GM23338 (cell line): Measurements from ENCODE around the gene GRAMD1B. TPM values are rescaled to one million over a fixed set of nuclear protein-coding genes. Genes with fewer than 3 reads are reported as not detected.

ENCODE experiments used
- ATAC-seq: fragments of 200-7000 bp; cut with Tn5 transposase; 3 replicates; pipeline ENCODE4 v1.9.1; 2020
- DNase-seq: peaks from one replicate; pipeline ENCODE4 v3.0.0-alpha.2; 2015; ENCODE audit warnings: low spot score
- H2AFZ ChIP-seq: fragments of 200-600 bp; sonication (generic); 2 replicates; pipeline ENCODE4 v1.8.0; 2016; ENCODE audit warnings: antibody characterized with exemption, mild to moderate bottlenecking, moderate library complexity
- H3F3A ChIP-seq: fragments of 200-600 bp; sonication (generic); replicated peaks from 2 replicates; pipeline ENCODE4 v1.8.0; 2017; ENCODE audit warnings: antibody characterized with exemption, mixed run types, low read depth
- H3K27ac ChIP-seq: fragments of 200-600 bp; sonication (generic); 2 replicates; pipeline ENCODE4 v1.6.1; 2016; ENCODE audit warnings: low read depth
- H3K27me3 ChIP-seq: fragments of 200-600 bp; sonication (generic); 2 replicates; pipeline ENCODE4 v1.8.0; 2016; ENCODE audit warnings: mild to moderate bottlenecking, mixed run types, moderate library complexity; ENCODE audit not compliant: insufficient read depth
- H3K36me3 ChIP-seq: fragments of 200-600 bp; sonication (generic); 2 replicates; pipeline ENCODE4 v1.8.0; 2016; ENCODE audit warnings: mild to moderate bottlenecking; ENCODE audit not compliant: insufficient read depth
- H3K4me1 ChIP-seq: fragments of 200-600 bp; sonication (generic); 2 replicates; pipeline ENCODE4 v1.8.0; 2016; ENCODE audit warnings: mild to moderate bottlenecking, moderate library complexity; ENCODE audit not compliant: insufficient read depth
- H3K4me2 ChIP-seq: fragments of 200-600 bp; sonication (generic); 2 replicates; pipeline ENCODE4 v1.7.1; 2017; ENCODE audit warnings: mixed run types
- H3K4me3 ChIP-seq: fragments of 200-600 bp; sonication (generic); 2 replicates; pipeline ENCODE4 v1.6.1; 2016; ENCODE audit warnings: mixed run types
- H3K79me2 ChIP-seq: fragments of 200-600 bp; sonication (generic); replicated peaks from 2 replicates; pipeline ENCODE4 v1.8.0; 2017; ENCODE audit warnings: mild to moderate bottlenecking; ENCODE audit not compliant: insufficient read depth
- H3K9me2 ChIP-seq: fragments of 200-600 bp; sonication (generic); 2 replicates; pipeline ENCODE4 v1.8.0; 2017; ENCODE audit not compliant: insufficient read depth
- H4K20me1 ChIP-seq: fragments of 200-600 bp; sonication (generic); replicated peaks from 2 replicates; pipeline ENCODE4 v1.8.0; 2017; ENCODE audit warnings: mild to moderate bottlenecking; ENCODE audit not compliant: insufficient read depth
- H3K27ac Mint-ChIP-seq: 2 replicates; pipeline ENCODE4 v1.8.0; 2020; ENCODE audit warnings: inconsistent platforms, mild to moderate bottlenecking, moderate library complexity, mixed read lengths
- H3K27me3 Mint-ChIP-seq: 3 replicates; pipeline ENCODE4 v1.8.0; 2022; ENCODE audit warnings: low read depth, mild to moderate bottlenecking, moderate library complexity, mixed read lengths, inconsistent platforms; ENCODE audit not compliant: insufficient read depth, poor library complexity
- H3K36me3 Mint-ChIP-seq: 3 replicates; pipeline ENCODE4 v1.8.0; 2021; ENCODE audit warnings: low read depth, mild to moderate bottlenecking, inconsistent platforms, moderate library complexity, mixed read lengths
- H3K4me1 Mint-ChIP-seq: 3 replicates; pipeline ENCODE4 v1.8.0; 2020; ENCODE audit warnings: mild to moderate bottlenecking, inconsistent platforms, mixed read lengths
- H3K4me3 Mint-ChIP-seq: 3 replicates; pipeline ENCODE4 v1.8.0; 2021; ENCODE audit warnings: moderate library complexity, mild to moderate bottlenecking, inconsistent platforms, mixed read lengths
- H3K9me3 Mint-ChIP-seq: 3 replicates; pipeline ENCODE4 v1.8.0; 2020; ENCODE audit warnings: moderate library complexity, mild to moderate bottlenecking, inconsistent platforms, mixed read lengths
- EZH2 ChIP-seq: fragments of 200-600 bp; sonication (generic); IDR thresholded peaks from one replicate; pipeline ENCODE4 v1.8.0; 2017; ENCODE audit warnings: antibody characterized with exemption, mild to moderate bottlenecking, low read depth; ENCODE audit not compliant: unreplicated experiment
- EZH2phosphoT487 ChIP-seq: fragments of 200-600 bp; sonication (generic); IDR thresholded peaks from one replicate; pipeline ENCODE4 v1.8.1; 2018; ENCODE audit warnings: antibody characterized with exemption; ENCODE audit not compliant: unreplicated experiment
- JUNB ChIP-seq: IDR thresholded peaks from one replicate; pipeline ENCODE4 v1.6.1; 2016; ENCODE audit warnings: antibody characterized with exemption; ENCODE audit not compliant: unreplicated experiment
- NANOG ChIP-seq: IDR thresholded peaks from 2 replicates; pipeline ENCODE4 v1.6.1; 2016; ENCODE audit warnings: antibody characterized with exemption, borderline replicate concordance
- POLR2AphosphoS5 ChIP-seq: IDR thresholded peaks from 2 replicates; pipeline ENCODE4 v1.6.1; 2016; ENCODE audit warnings: antibody characterized with exemption, low read depth
- ZNF331 ChIP-seq: fragments of 250-450 bp; sonication (Bioruptor Pico); IDR thresholded peaks from 2 replicates; pipeline ENCODE4 v1.5.0; 2020; ENCODE audit warnings: low read depth, mild to moderate bottlenecking, moderate library complexity
- ZNF462 ChIP-seq: fragments of 250-450 bp; sonication (Bioruptor Pico); IDR thresholded peaks from 2 replicates; pipeline ENCODE4 v1.5.0; 2020; ENCODE audit warnings: mild to moderate bottlenecking, moderate library complexity
- polyA plus RNA-seq: library from polyadenylated mRNA; unstranded; fragments of >200 nt; fragmentation: Nextera tagmentation; extraction: Ambion mirVana; gene quantifications from 2 replicates; pipeline ENCODE4 v1.2.1, GENCODE V29; 2016
- total RNA-seq: library from RNA; depleted of rRNA; stranded (reverse); fragments of >200 nt; shearing (Covaris generic); gene quantifications from 2 replicates; pipeline ENCODE4 v1.2.3, GENCODE V29; 2014

GRAMD1B gene
- total and polyA plus RNA-seq, 2 experiments from 2014 or later, result 3.7 to 24.3 TPM

GRCh38 chr11:123607781-123608180, 177.7 kb downstream of the GRAMD1B start (continued):
- TF ChIP-seq ZNF462 (CRISPR knock-in tag) (no peak), JUNB (no peak), POLR2AphosphoS5 (no peak), EZH2phosphoT487 (no peak), EZH2 (no peak), ZNF331 (no peak)

- Histone ChIP-seq H3K79me2 (no peaks in the 10 kb centered on the region), H3K4me2 (no peak overlapping the region), H3K36me3 (no peaks in the 10 kb centered on the region; the same call in 1 of the 2 replicates), H3K27ac (no peak overlapping the region), H3K4me3 (no peak overlapping the region), H3F3A (no peaks in the 10 kb centered on the region), H3K27me3 (no peaks in the 10 kb centered on the region), H2AFZ (no peak overlapping the region), H4K20me1 (no peaks in the 10 kb centered on the region), H3K4me1 (no peaks in the 10 kb centered on the region), H3K9me2 (no peaks in the 10 kb centered on the region)
- ATAC-seq (no peak), DNase-seq (no peak)
- Mint-ChIP-seq H3K4me3 (no peak overlapping the region), H3K4me1 (peaks cover 2% of the 10 kb centered on the region; the same call in 2 of the 3 replicates), H3K36me3 (peaks cover 10% of the 10 kb centered on the region; the same call in 2 of the 3 replicates), H3K27ac (no peak overlapping the region), H3K27me3 (no peaks in the 10 kb centered on the region), H3K9me3 (no peaks in the 10 kb centered on the region)
- TF ChIP-seq NANOG (no peak), JUNB (no peak), ZNF462 (CRISPR knock-in tag) (no peak)
Measured at GRCh38 chr11:123608371-123608770, 178.3 kb downstream of the GRAMD1B start.
